ENCODE measurements around the gene PDCL3.
A peak's percentile ranks its signal among the peaks of the same experiment; 100 is the strongest.

The PDCL3 gene

DNA sequence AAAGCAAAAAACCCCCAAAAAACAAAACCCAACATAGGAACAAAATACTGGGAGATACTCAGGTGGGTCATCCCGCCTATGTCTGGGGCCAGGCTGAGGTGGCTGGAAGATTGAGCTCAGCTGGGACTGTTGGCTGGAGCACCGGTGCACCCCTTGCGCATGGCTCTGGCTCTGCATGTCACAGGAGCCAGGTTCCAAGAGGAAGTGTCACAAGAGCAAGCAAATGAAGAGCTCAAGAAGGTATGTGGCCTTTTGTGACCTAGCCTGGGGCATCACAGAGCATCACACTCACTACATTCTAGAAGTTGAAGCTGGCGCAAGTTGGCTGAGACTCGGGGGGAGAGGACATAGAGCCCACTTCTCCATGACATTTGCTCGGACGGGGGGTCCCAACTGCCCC is 40.6 kb downstream of the PDCL3 start:
- DNase-seq (ENCODE audit: insufficient read length, low spot score) (no peak), FAIRE-seq (no peak)
- TF ChIP-seq POLR2A (IDR thresholded peaks at IDR 0.05; ENCODE audit: low read depth, low read length) (no peak), POU2F2 (IDR thresholded peaks at IDR 0.05; ENCODE audit: low read depth, low read length) (no peak), SPI1 (IDR thresholded peaks at IDR 0.05; ENCODE audit: low read depth, low read length) (no peak), POLR2AphosphoS5 (IDR thresholded peaks at IDR 0.05; ENCODE audit: low read depth, low read length) (no peak), PAX5 (IDR thresholded peaks at IDR 0.05; ENCODE audit: insufficient read depth, low read length, severe bottlenecking) (no peak), TAF1 (IDR thresholded peaks at IDR 0.05; ENCODE audit: low read depth, low read length) (no peak)

DNA sequence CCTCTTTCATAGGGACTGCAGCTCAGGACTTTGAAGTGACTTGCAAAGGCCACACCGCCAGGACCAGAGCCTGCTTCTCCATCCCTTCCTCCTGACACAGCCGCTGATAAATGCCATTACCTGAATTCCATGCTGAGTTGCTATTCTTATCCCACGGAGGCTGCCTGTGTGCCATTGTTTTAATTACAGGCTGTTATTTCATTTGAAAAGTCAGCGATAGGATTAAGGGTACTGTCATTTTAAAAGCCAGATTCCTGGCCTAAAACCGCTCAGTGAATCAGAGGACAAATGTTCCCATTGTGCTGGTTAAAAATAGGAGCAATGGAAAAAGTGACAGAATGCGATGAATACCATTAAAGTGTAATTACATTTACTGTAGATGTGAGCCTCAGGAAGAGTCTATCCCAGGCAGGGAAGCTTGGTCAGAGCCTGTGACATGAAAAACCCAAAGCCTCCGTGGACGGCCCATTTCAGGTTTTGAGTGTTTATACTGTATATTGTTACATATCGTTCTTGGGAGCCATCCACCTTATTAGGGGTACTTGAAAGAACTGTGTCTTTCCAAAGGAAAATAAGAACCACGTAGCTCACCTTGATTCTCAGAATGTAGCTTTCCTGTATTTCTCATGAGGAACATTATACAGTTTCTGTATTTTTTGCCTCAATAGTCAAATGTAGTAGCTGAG is 41.3 kb downstream of the PDCL3 start:
- DNase-seq (ENCODE audit: insufficient read length, low spot score) (no peak), FAIRE-seq (no peak)
- no peak for TF ChIP-seq SPI1 (IDR thresholded peaks at IDR 0.05; ENCODE audit: low read depth, low read length)
- no peak for TF ChIP-seq POLR2AphosphoS5 (IDR thresholded peaks at IDR 0.05; ENCODE audit: low read depth, low read length)
- TF ChIP-seq TAF1 (IDR thresholded peaks at IDR 0.05; ENCODE audit: low read depth, low read length), result no peak
- no peak for TF ChIP-seq POU2F2 (IDR thresholded peaks at IDR 0.05; ENCODE audit: low read depth, low read length)
- TF ChIP-seq POLR2A (IDR thresholded peaks at IDR 0.05; ENCODE audit: low read depth, low read length), result no peak
- TF ChIP-seq PAX5 (IDR thresholded peaks at IDR 0.05; ENCODE audit: insufficient read depth, low read length, severe bottlenecking), result no peak

DNA sequence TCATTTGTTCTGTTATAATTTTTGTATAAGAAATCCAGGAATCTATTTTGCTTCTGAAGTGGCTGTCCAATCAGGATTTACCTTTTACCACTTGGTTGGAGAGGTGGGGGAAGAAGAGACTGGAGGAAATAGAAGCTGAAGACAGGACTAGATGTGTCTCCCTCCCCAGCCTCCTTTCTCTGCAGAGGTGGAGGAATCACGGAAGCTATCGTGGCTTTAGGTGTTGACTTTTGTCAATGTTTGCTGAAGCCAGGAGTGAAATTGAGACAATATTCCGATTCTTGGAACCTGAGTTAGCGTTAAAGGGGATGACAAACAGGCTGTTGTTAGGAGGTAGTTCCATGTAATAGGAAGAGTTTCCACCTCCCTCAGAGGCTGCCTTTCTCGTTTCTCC is 43.5 kb downstream of the PDCL3 start:
- FAIRE-seq (no peak), DNase-seq (ENCODE audit: insufficient read length, low spot score) (no peak)
- TF ChIP-seq PAX5 (IDR thresholded peaks at IDR 0.05; ENCODE audit: insufficient read depth, low read length, severe bottlenecking) (no peak), POU2F2 (IDR thresholded peaks at IDR 0.05; ENCODE audit: low read depth, low read length) (no peak), SPI1 (IDR thresholded peaks at IDR 0.05; ENCODE audit: low read depth, low read length) (no peak), POLR2A (IDR thresholded peaks at IDR 0.05; ENCODE audit: low read depth, low read length) (no peak), TAF1 (IDR thresholded peaks at IDR 0.05; ENCODE audit: low read depth, low read length) (no peak), POLR2AphosphoS5 (IDR thresholded peaks at IDR 0.05; ENCODE audit: low read depth, low read length) (no peak)

DNA sequence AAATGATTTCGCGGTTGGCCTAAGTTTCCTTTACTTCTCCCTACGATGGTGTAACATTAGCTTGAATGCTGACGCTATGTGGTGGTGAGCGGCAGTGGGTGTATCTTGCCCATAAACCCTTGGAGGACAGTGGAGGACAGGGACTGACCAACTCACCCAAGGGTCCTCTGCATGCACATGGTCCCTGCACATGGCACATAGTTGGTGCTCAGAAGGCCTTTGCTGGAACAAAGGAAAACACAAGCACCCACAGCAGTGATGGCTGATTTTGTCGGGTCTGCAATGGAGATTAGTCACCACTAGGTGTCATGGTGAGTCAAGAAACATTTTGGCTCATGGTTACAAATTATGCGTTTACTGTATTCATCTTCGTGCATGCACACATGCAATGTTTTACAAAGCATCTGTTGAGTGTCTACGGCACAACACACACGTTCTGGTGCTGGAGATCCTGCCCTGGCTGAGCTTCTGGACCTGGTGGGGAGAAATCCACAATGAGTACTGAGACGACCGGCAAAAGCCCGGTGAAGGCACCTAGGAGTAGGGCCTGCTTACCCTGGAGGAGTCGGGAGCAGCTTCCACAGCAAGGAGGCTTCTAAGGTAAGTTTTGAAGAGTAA is 44.0 kb downstream of the PDCL3 start:
- FAIRE-seq, result peak; percentile 95
- peak; percentile 37 for DNase-seq (ENCODE audit: insufficient read length, low spot score)
- TF ChIP-seq PAX5 (IDR thresholded peaks at IDR 0.05; ENCODE audit: insufficient read depth, low read length, severe bottlenecking) (no peak), SPI1 (IDR thresholded peaks at IDR 0.05; ENCODE audit: low read depth, low read length) (no peak), POU2F2 (IDR thresholded peaks at IDR 0.05; ENCODE audit: low read depth, low read length) (no peak)

DNA sequence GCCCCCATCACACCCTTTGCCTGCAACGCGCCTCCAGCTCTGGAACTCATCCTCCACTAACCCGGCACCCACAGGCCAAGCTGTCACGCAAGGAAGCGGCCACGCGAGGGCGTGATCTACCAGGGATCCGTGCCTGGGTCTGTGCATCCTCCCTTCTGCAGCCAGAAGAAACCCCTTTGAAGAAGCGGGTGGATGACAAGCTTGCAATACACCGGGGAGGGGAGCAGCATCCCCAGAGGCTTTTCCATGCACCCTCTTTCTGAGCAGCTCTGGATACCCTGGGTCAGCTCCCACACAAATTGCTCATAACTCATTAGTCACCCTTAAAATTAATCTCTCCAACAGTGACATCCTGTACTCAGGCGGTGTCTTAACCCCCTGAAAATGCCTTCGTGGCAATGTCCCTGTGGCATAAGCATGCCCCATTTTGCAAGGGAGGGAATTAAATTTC is 47.6 kb downstream of the PDCL3 start:
- TF ChIP-seq POLR2AphosphoS5 (IDR thresholded peaks at IDR 0.05; ENCODE audit: low read depth, low read length), result no peak
- TF ChIP-seq PAX5 (IDR thresholded peaks at IDR 0.05; ENCODE audit: insufficient read depth, low read length, severe bottlenecking), result peak; percentile 46
- TF ChIP-seq POU2F2 (IDR thresholded peaks at IDR 0.05; ENCODE audit: low read depth, low read length), result no peak
- peak; percentile 63 for DNase-seq (ENCODE audit: insufficient read length, low spot score)
- peak; percentile 76 for FAIRE-seq

DNA sequence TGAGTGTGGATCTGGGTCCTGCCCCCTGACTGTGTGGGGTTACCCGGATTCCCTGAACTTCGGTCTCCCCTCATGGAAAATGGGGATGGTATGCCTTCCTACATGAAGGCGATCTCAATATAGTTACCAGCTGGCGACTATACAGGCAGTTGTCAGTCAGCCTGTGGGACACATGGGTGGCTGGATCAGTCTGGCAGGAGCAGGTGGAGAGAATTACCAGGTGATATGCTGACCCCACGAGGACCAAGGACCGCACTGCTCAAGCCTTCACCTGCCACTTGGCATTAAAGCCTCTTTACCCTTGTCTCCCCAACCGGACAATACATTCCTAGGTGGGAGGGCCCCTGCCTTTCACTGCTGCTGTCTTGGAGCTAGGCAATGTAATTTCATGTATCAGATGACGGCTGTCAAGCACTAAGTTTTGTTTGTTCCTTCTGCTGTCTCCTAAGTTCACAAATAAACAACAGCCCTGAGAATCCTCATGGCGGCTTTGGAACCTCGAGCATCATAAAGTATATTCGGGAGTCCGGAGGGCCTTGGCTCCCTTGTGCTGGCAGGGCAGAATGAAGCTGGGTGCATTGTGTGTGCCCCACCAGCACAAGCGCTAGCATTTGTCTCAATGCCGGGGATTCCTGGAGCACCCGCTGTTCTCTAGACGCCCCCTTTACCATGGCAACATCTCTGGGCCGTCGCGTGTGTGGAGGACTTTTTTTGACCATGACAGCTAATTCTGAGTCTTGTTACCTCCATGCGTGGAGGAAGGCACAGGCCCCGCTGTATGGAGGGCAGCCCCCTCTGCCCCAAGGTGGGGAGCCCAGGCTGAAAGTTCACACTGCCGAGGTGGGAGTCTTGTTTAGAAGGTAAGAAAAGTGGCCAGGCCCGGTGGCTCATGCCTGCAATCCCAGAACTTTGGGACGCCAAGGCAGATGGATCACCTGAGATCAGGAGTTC is 48.6 kb downstream of the PDCL3 start:
- TF ChIP-seq POU2F2 (IDR thresholded peaks at IDR 0.05; ENCODE audit: low read depth, low read length), result no peak
- TF ChIP-seq POLR2A (IDR thresholded peaks at IDR 0.05; ENCODE audit: low read depth, low read length), result no peak
- TF ChIP-seq PAX5 (IDR thresholded peaks at IDR 0.05; ENCODE audit: insufficient read depth, low read length, severe bottlenecking), result no peak
- no peak for TF ChIP-seq SPI1 (IDR thresholded peaks at IDR 0.05; ENCODE audit: low read depth, low read length)
- no peak for TF ChIP-seq POLR2AphosphoS5 (IDR thresholded peaks at IDR 0.05; ENCODE audit: low read depth, low read length)
- no peak for TF ChIP-seq TAF1 (IDR thresholded peaks at IDR 0.05; ENCODE audit: low read depth, low read length)
- FAIRE-seq, result no peak
- no peak for DNase-seq (ENCODE audit: insufficient read length, low spot score)

DNA sequence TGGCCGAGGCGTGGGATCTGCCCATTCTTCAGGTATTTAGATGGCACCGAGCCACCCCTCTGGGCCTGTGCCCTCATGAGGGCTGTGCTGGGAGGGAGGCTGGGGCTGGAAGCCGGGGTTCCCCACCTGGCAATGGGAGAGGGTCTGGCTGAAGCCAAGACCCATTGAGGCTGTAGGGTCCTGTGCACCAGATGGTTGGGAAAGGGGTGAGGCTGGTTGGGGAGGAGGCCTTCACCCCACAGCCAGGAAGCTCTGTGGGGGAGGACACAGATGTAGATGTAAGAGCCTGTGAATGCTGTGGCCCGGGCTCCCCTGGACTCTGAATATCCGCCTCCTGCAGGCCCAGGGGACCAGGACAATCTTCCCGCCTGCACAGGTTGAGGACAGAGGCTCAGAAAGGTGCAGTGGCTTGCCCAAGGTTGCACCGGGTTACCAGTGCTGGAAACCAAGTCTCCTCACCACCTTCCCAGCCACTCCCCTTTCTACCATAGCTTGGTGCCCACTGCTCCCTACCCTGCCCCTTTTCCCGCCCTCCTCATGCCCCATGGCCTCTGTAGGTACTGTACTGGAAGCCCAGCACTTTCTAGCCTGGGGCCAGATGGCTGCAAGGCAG is 49.7 kb downstream of the PDCL3 start:
- TF ChIP-seq TAF1 (IDR thresholded peaks at IDR 0.05; ENCODE audit: low read depth, low read length) (no peak), POLR2AphosphoS5 (IDR thresholded peaks at IDR 0.05; ENCODE audit: low read depth, low read length) (no peak), POU2F2 (IDR thresholded peaks at IDR 0.05; ENCODE audit: low read depth, low read length) (no peak), PAX5 (IDR thresholded peaks at IDR 0.05; ENCODE audit: insufficient read depth, low read length, severe bottlenecking) (no peak), POLR2A (IDR thresholded peaks at IDR 0.05; ENCODE audit: low read depth, low read length) (no peak), SPI1 (IDR thresholded peaks at IDR 0.05; ENCODE audit: low read depth, low read length) (no peak)
- FAIRE-seq, result no peak
- DNase-seq (ENCODE audit: insufficient read length, low spot score), result no peak

DNA sequence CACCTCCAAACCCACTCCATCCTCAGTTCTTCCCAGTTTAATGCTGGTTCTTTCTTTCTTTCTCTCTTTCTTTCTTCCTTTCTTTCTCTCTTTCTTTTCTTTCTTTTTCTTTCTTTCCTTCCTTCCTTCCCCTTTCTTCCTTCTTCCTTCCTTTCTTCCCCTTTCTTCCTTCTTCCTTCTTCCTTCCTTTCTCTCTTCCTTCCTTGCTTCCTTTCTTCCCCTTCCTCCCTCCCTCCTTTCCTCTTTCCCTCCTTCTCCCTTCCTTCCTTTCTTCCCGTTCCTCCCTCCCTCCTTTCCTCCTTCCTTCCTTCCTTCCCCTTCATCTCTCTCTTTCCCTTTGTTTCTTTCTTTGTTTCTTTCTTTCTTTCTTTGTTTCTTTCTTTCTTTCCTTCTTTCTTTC is 50.9 kb downstream of the PDCL3 start:
- FAIRE-seq, result no peak
- TF ChIP-seq POU2F2 (IDR thresholded peaks at IDR 0.05; ENCODE audit: low read depth, low read length) (no peak), SPI1 (IDR thresholded peaks at IDR 0.05; ENCODE audit: low read depth, low read length) (no peak), POLR2A (IDR thresholded peaks at IDR 0.05; ENCODE audit: low read depth, low read length) (no peak), POLR2AphosphoS5 (IDR thresholded peaks at IDR 0.05; ENCODE audit: low read depth, low read length) (no peak), PAX5 (IDR thresholded peaks at IDR 0.05; ENCODE audit: insufficient read depth, low read length, severe bottlenecking) (no peak), TAF1 (IDR thresholded peaks at IDR 0.05; ENCODE audit: low read depth, low read length) (no peak)
- DNase-seq (ENCODE audit: insufficient read length, low spot score), result no peak

Measured in GM12891 (cell line).